ENCODE measurements around the gene COQ10B. TPM values are rescaled to one million over a fixed set of nuclear protein-coding genes. Genes with fewer than 3 reads are reported as not detected.
A peak's percentile ranks its signal among the peaks of the same experiment; 100 is the strongest.

The COQ10B gene
- total RNA-seq, 2 experiments from 2014 or later = 16.7 to 17.9 TPM

DNA sequence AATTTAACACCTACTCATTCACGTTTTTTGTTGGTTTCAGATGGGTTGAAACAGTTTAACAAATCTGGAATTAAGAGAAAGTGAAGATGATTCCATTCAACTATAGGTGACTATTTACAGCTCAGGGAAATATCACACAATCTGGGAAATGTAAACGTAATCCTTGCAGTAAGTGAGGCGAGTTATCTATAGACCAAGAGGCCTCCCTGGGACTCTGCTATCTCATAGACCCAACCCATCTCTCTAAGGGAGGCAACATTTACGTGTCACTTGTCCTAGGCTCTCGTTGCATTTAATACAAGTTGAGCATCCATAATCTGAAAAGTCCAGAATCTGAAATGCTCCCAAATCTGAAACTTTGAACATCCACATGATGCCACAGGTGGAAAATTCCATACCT lies 60.6 kb downstream of the COQ10B start:
- no peak overlapping the region for H3K27ac Mint-ChIP-seq
- no peak for DNase-seq
- peaks cover 26% of the 10 kb centered on the region for H3K4me1 Mint-ChIP-seq
- ChIA-PET POLR2A (no interaction called here), CTCF (interaction anchor here (1.6 kb wide), 1 partner anchor 9 kb away, joined by 3 read pairs; no protein-coding TSS in a partner anchor)
- no peak overlapping the region for H3K4me3 Mint-ChIP-seq
- no peaks in the 10 kb centered on the region for H3K9me3 Mint-ChIP-seq
- no peaks in the 10 kb centered on the region for H3K27me3 Mint-ChIP-seq
- H3K36me3 Mint-ChIP-seq (ENCODE audit: low read depth) = peaks cover 5% of the 10 kb centered on the region

DNA sequence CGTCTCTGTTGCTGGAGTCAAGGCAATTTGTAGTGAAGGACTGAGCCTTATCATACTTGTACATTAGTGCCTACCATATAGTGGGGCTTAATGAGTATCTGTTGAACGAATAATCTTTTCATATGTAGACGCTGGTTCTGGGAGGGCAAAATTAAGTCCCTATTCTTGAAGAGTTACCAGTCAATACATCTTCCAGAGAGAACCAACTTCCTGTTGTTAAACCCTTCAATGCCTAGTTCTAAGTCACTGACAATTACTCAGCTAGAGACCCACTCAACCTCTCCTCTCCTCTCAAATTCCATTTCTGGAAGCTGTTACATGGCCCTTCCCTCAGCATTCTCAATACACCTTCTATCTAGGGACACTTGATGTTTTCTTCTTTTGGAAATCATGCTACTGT lies 61.4 kb downstream of the COQ10B start:
- Mint-ChIP-seq H3K4me1 (peaks cover 31% of the 10 kb centered on the region), H3K4me3 (peak overlapping the region; percentile 91), H3K36me3 (ENCODE audit: low read depth) (peaks cover 7% of the 10 kb centered on the region), H3K27ac (peak overlapping the region; percentile 98), H3K9me3 (no peaks in the 10 kb centered on the region), H3K27me3 (no peaks in the 10 kb centered on the region)
- POLR2A ChIA-PET = no interaction called here
- DNase-seq = no peak
- CTCF ChIA-PET = interaction anchor here (1.4 kb wide), 1 partner anchor 18 kb away, joined by 3 read pairs; no protein-coding TSS in a partner anchor

DNA sequence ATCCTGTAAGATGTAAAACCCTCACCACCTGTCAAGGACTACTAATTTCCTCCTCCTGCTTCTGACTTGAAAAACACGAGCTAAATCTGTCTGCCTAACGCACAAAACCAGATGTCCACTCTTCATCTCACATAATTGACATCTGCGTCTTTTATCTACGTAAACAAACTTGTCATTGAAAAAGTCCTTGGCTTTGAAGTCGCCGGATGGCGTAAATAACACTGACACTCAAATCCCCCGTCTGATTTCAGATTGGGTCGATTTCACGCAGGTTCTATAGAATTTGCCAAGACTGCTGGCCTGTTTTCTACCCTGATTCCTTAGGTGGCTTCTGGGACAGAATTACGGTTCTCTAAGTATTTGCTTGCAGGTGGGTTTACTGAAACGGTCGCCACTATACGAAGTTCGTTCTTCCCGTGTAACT lies 62.0 kb downstream of the COQ10B start:
- peak overlapping the region; percentile 98 for H3K27ac Mint-ChIP-seq
- H3K27me3 Mint-ChIP-seq = no peaks in the 10 kb centered on the region
- peaks cover 7% of the 10 kb centered on the region for H3K36me3 Mint-ChIP-seq (ENCODE audit: low read depth)
- peak overlapping the region; percentile 91 for H3K4me3 Mint-ChIP-seq
- no peak for DNase-seq
- ChIA-PET POLR2A (interaction anchor here (0.6 to 1.0 kb wide), 3 partner anchors 15 to 327 kb away, joined by 3 read pairs; partner anchors contain the start of genes COQ10B, HSPD1 and HSPE1), CTCF (interaction anchor here (1.4 to 2.2 kb wide), 4 partner anchors 8 to 19 kb away, joined by 3 to 8 read pairs (median 5); no protein-coding TSS in a partner anchor)
- peaks cover 31% of the 10 kb centered on the region for H3K4me1 Mint-ChIP-seq
- no peaks in the 10 kb centered on the region for H3K9me3 Mint-ChIP-seq

DNA sequence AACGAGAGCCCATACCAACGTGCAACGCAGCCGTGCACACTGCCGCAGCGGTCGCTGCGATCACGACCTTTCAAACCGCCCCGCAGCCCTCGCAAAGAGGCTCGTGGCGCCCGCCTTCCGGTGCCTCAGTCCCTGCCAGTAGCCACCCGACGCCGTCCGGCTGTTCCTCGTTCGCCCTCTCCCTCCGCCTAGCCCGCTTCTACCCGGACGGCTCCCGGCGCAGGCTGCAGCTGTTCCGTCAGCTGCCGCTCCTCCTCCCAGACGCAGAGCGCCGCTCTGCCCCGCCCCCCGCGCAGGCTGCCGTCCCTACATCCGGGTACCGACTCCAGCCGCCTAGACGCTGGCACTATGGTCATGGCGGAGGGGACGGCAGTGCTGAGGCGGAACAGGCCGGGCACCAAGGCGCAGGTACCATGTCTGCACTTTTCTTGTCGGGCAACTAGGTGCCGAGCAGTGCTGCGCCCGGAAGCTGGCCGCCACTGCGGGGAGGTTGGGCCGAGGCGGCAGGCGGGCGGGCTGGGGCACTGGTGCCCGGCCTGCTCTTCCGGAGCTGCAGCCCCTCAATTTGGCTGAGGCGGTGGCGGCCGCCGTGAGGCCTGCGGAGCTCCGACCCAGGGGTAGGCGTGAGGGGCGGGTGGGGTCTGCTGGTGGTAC lies 62.5 kb downstream of the COQ10B start, which contains the start of gene MOB4:
TSS of gene MOB4 (plus strand) at position 328 of the 654 bp plus-strand sequence. CDS start at position 349, 21 bp downstream.
- peaks cover 32% of the 10 kb centered on the region for H3K4me1 Mint-ChIP-seq
- H3K4me3 Mint-ChIP-seq = peak within 1 kb of the TSS; percentile 91
- DNase-seq = peak; percentile 93
- CTCF ChIA-PET = interaction anchor here (0.6 to 2.2 kb wide), 7 partner anchors 8 to 19 kb away, joined by 3 to 8 read pairs (median 4); partner anchors contain the start of genes HSPD1 and HSPE1
- no peaks in the 10 kb centered on the region for H3K27me3 Mint-ChIP-seq
- POLR2A ChIA-PET = interaction anchor here (0.6 to 1.3 kb wide), 7 partner anchors 16 to 327 kb away, joined by 3 to 5 read pairs (median 3); partner anchors contain the start of genes COQ10B, HSPD1 and HSPE1
- peaks cover under 1% of the 10 kb centered on the region for H3K9me3 Mint-ChIP-seq
- peak within 1 kb of the TSS; percentile 98 for H3K27ac Mint-ChIP-seq
- H3K36me3 Mint-ChIP-seq (ENCODE audit: low read depth) = peaks cover 11% of the 10 kb centered on the region

DNA sequence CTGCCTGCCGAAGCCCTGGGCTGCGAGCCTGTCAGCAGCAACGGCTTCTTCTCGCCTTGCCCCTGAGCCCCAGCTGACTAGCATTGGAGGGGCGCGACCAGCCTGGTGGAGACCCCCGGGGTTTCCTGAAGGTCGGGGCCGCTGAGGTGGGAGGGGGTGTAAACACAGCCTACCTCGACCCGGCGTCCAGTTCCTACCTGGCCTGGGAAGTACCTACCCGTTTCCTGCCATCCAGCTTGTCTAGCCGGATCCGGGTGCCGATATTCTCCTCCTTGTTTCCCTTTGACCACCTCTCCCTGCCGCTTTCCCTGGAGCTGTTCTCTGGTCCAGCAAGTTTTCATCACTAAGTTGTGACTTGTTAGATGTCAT lies 63.0 kb downstream of the COQ10B start:
- peaks cover 16% of the 10 kb centered on the region for H3K36me3 Mint-ChIP-seq (ENCODE audit: low read depth)
- peak overlapping the region; percentile 91 for H3K4me3 Mint-ChIP-seq
- ChIA-PET POLR2A (interaction anchor here (0.7 to 1.3 kb wide), 6 partner anchors 15 to 82 kb away, joined by 3 to 5 read pairs (median 3); partner anchors contain the start of genes COQ10B, HSPD1 and HSPE1), CTCF (interaction anchor here (0.6 to 2.2 kb wide), 6 partner anchors 9 to 17 kb away, joined by 3 to 8 read pairs (median 4); partner anchors contain the start of genes HSPD1 and HSPE1)
- DNase-seq = peak; percentile 29
- H3K27me3 Mint-ChIP-seq = no peaks in the 10 kb centered on the region
- peaks cover 35% of the 10 kb centered on the region for H3K4me1 Mint-ChIP-seq
- peak overlapping the region; percentile 98 for H3K27ac Mint-ChIP-seq
- H3K9me3 Mint-ChIP-seq = peaks cover 4% of the 10 kb centered on the region

DNA sequence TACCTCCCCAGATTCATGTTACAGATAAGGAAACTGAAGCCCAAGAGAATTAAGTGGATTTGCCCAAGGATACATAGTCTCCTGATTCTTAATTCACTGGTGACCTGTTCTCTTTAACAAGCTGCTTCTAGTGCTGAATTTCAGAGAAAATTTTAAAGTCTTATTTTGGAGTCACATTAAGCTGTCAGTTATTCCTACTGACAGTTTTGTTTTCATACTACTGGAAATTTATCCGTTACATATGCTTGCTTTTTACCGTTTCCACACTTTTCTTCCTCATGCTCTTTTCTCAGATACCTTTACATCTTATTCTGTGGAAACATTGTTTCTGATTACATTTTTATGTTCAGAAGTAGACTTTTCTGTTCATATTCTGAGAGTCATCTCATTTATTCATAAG lies 63.8 kb downstream of the COQ10B start:
- peaks cover 4% of the 10 kb centered on the region for H3K9me3 Mint-ChIP-seq
- no peaks in the 10 kb centered on the region for H3K27me3 Mint-ChIP-seq
- ChIA-PET CTCF (interaction anchor here (1.1 to 2.2 kb wide), 4 partner anchors 10 to 17 kb away, joined by 3 to 6 read pairs (median 4); partner anchors contain the start of genes HSPD1 and HSPE1), POLR2A (interaction anchor here (1.3 kb wide), 1 partner anchor 19 kb away, joined by 3 read pairs; no protein-coding TSS in a partner anchor)
- peak overlapping the region; percentile 98 for H3K27ac Mint-ChIP-seq
- peak overlapping the region; percentile 91 for H3K4me3 Mint-ChIP-seq
- DNase-seq = no peak
- peaks cover 38% of the 10 kb centered on the region for H3K4me1 Mint-ChIP-seq
- H3K36me3 Mint-ChIP-seq (ENCODE audit: low read depth) = peaks cover 20% of the 10 kb centered on the region

Other genes starting within 250 kb of the COQ10B start
- 100 to 1,000 TPM; 223 to 283 TPM for gene ANKRD44, start 142.8 kb upstream of the COQ10B start, total RNA-seq
- gene SF3B1, start 18.5 kb upstream of the COQ10B start, total RNA-seq = 100 to 1,000 TPM; 334 to 347 TPM
- gene HSPD1, start 46.3 kb downstream of the COQ10B start, total RNA-seq = 100 to 1,000 TPM; 212 to 223 TPM
- 10 to 100 TPM; 91.0 to 95.6 TPM for gene HSPE1, start 46.8 kb downstream of the COQ10B start, total RNA-seq
- 10 to 100 TPM; 17.1 to 18.9 TPM for gene MOB4, start 62.5 kb downstream of the COQ10B start, total RNA-seq
- not detected for gene RFTN2, start 222.0 kb downstream of the COQ10B start, total RNA-seq

All from activated CD4-positive, alpha-beta T cell treated with anti-CD3 and anti-CD28 coated beads, Interleukin-2, amount 10 ng/mL, durations not matched to agents 7 days and 5 days (primary cell).